MCF 10A (cell line): Measurements from ENCODE around the gene ASPG. TPM values are rescaled to one million over a fixed set of nuclear protein-coding genes. Genes with fewer than 3 reads are reported as not detected.

Source experiments
- BruUV-seq: library from RNA; stranded (reverse); fragments of 400-500 nt; replicated peaks from 2 replicates; lab custom pipeline; 2021; lab: Mats Ljungman, UMichigan
- CTCF ChIA-PET: fragments of 300-600 bp; sonication (Branson Sonifier 250); formaldehyde crosslinking; extraction: SDS; loops from one replicate; lab custom pipeline; 2021; ENCODE audit warnings: antibody characterized with exemption, inconsistent platforms; lab: Yijun Ruan, JAX
- POLR2A ChIA-PET: fragments of 300-600, 350-650 bp; sonication (Branson Sonifier 250); formaldehyde crosslinking; extraction: SDS; loops from one replicate; lab custom pipeline; 2020; ENCODE audit warnings: antibody characterized with exemption, inconsistent platforms; lab: Yijun Ruan, JAX
- DNase-seq: peaks from one replicate; pipeline ENCODE4 v3.0.0-alpha.2; 2018; ENCODE audit not compliant: unreplicated experiment
- H3K27ac Mint-ChIP-seq: one replicate; pipeline ENCODE4 v1.8.0; 2022; ENCODE audit warnings: mild to moderate bottlenecking, low read depth, mixed read lengths; ENCODE audit not compliant: unreplicated experiment
- H3K27me3 Mint-ChIP-seq: one replicate; pipeline ENCODE4 v1.8.0; 2022; ENCODE audit warnings: mixed read lengths; ENCODE audit not compliant: insufficient read depth, unreplicated experiment
- H3K36me3 Mint-ChIP-seq: one replicate; pipeline ENCODE4 v1.8.0; 2022; ENCODE audit warnings: mild to moderate bottlenecking, moderate library complexity, mixed read lengths; ENCODE audit not compliant: insufficient read depth, unreplicated experiment
- H3K4me1 Mint-ChIP-seq: one replicate; pipeline ENCODE4 v1.8.0; 2022; ENCODE audit warnings: mixed read lengths; ENCODE audit not compliant: insufficient read depth, unreplicated experiment
- H3K4me3 Mint-ChIP-seq: one replicate; pipeline ENCODE4 v1.8.0; 2022; ENCODE audit warnings: mild to moderate bottlenecking, moderate library complexity, mixed read lengths; ENCODE audit not compliant: unreplicated experiment
- H3K9me3 Mint-ChIP-seq: one replicate; pipeline ENCODE4 v1.8.0; 2022; ENCODE audit warnings: mixed read lengths; ENCODE audit not compliant: unreplicated experiment
- CTCF ChIP-seq: fragments of 200-600 bp; IDR thresholded peaks from one replicate; pipeline ENCODE4 v1.8.0; 2022; ENCODE audit warnings: antibody characterized with exemption, mild to moderate bottlenecking; ENCODE audit not compliant: unreplicated experiment
- intact Hi-C: fragments of 100-400 bp; cut with micrococcal nuclease; formaldehyde crosslinking; loops from 2 replicates; pipeline ENCODE4 v1.14.1; 2022
- total RNA-seq: library from RNA; stranded (reverse); gene quantifications from 2 replicates; pipeline ENCODE4 v1.2.3, GENCODE V29; 2022

Gene ASPG
- total RNA-seq, 1 experiment from 2014 or later = 0.12 TPM

DNA sequence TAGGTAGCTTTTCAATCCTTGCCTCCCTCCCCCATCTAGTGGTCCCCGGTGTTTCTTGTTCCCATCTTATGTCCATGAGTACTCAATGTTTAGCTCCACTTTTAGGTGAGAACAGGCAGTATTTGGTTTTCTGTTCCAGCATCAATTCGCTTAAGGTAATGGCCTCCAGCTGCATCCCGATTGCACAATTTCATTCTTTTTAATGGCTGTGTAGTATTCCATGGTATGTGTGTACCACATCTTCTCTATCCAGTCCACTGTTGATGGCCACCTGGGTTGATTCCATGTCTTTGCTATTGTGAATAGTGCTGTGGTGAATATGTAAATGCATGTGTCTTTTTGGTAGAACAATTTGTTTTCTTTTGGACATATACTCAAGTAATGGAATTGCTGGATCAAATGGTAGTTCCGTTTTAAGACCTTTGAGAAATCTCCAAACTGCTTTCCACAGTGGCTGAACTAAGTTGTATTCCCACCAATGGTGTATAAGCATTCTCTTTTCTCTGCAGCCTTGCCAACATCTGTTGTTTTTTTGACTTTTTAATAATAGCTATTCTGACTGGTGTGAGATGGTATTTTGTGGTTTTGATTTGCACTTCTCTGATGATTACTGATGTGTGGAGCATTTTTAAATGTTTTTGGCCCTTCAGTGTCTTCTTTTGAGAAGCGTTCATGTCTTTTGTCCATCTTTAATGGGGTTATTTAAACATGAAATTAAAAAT, 34.2 kb upstream of the ASPG start:
- no TSS peak for BruUV-seq
- no peak for TF ChIP-seq CTCF
- H3K9me3 Mint-ChIP-seq = no peaks in the 10 kb centered on the region
- no peaks in the 10 kb centered on the region for H3K36me3 Mint-ChIP-seq
- H3K4me1 Mint-ChIP-seq = peaks cover 26% of the 10 kb centered on the region
- H3K27ac Mint-ChIP-seq = peak overlapping the region; percentile 10
- no peaks in the 10 kb centered on the region for H3K27me3 Mint-ChIP-seq
- DNase-seq = no peak
- POLR2A ChIA-PET = interaction anchor here (1.2 kb wide), 1 partner anchor 9 kb away, joined by 3 read pairs; no protein-coding TSS in a partner anchor
- CTCF ChIA-PET = interaction anchor here (1.1 to 5.4 kb wide), 3 partner anchors 16 to 43 kb away, joined by 3 to 30 read pairs (median 3); no protein-coding TSS in a partner anchor
- no peak overlapping the region for H3K4me3 Mint-ChIP-seq
- intact Hi-C loops = no loop called here

GRCh38 chr14:104054222-104054905, 31.1 kb upstream of the ASPG start:
- DNase-seq = no peak
- TF ChIP-seq CTCF = no peak
- Mint-ChIP-seq H3K27ac (peak overlapping the region; percentile 16), H3K4me1 (peaks cover 7% of the 10 kb centered on the region), H3K27me3 (no peaks in the 10 kb centered on the region), H3K4me3 (no peak overlapping the region), H3K36me3 (no peaks in the 10 kb centered on the region), H3K9me3 (no peaks in the 10 kb centered on the region)
- BruUV-seq = no TSS peak
- POLR2A ChIA-PET = interaction anchor here (0.6 kb wide), 1 partner anchor 16 kb away, joined by 3 read pairs; no protein-coding TSS in a partner anchor
- CTCF ChIA-PET = no interaction called here
- intact Hi-C loops = no loop called here

- H3K4me3 Mint-ChIP-seq = no peak overlapping the region
- peaks cover 5% of the 10 kb centered on the region for H3K9me3 Mint-ChIP-seq
- no TSS peak for BruUV-seq
- H3K4me1 Mint-ChIP-seq = no peaks in the 10 kb centered on the region
- no peak for TF ChIP-seq CTCF
- no peak for DNase-seq
- intact Hi-C loops = no loop called here
- no peak overlapping the region for H3K27ac Mint-ChIP-seq
- no peaks in the 10 kb centered on the region for H3K27me3 Mint-ChIP-seq
- CTCF ChIA-PET = interaction anchor here (1.2 kb wide), 1 partner anchor 16 kb away, joined by 6 read pairs; no protein-coding TSS in a partner anchor
- POLR2A ChIA-PET = no interaction called here
- H3K36me3 Mint-ChIP-seq = no peaks in the 10 kb centered on the region
Observed at GRCh38 chr14:104062281-104062680, 23.2 kb upstream of the ASPG start.

- no peak for TF ChIP-seq CTCF
- ChIA-PET POLR2A (interaction anchor here (0.5 to 0.8 kb wide), 3 partner anchors 11 to 669 kb away, joined by 3 read pairs; no protein-coding TSS in a partner anchor), CTCF (interaction anchor here (0.9 to 2.4 kb wide), 3 partner anchors 14 to 62 kb away, joined by 4 to 7 read pairs (median 4); no protein-coding TSS in a partner anchor)
- intact Hi-C loops = no loop called here
- Mint-ChIP-seq H3K36me3 (no peaks in the 10 kb centered on the region), H3K4me3 (no peak overlapping the region), H3K27ac (no peak overlapping the region), H3K27me3 (no peaks in the 10 kb centered on the region), H3K4me1 (no peaks in the 10 kb centered on the region), H3K9me3 (peaks cover 6% of the 10 kb centered on the region)
- DNase-seq = no peak
- BruUV-seq = no TSS peak
Observed at GRCh38 chr14:104064003-104064402, 21.5 kb upstream of the ASPG start.
